ENCODE measurements around the gene PPARD.
"Not testable (repeated sequence)": the region's sequence is repeated elsewhere in the genome, so short reads cannot be mapped to it uniquely, and the experiment has no call there.

PPARD gene

GRCh38 chr6:35297601-35298481 is 44.5 kb upstream of the PPARD start, which contains the start of gene DEF6:
TSS of gene DEF6 (plus strand) at chr6:35297818. CDS start at chr6:35297857, 39 bp downstream.
- peaks cover 29% of the 10 kb centered on the region for H3K36me3 ChIP-seq (ENCODE audit: insufficient read depth, insufficient read length, low read length)
- TF ChIP-seq YY1 (IDR thresholded peaks at IDR 0.05; ENCODE audit: insufficient read depth, insufficient read length) (no peak), SUZ12 (IDR thresholded peaks at IDR 0.05; ENCODE audit: extremely low read depth, insufficient read depth, insufficient read length) (no peak), ZNF274 (IDR thresholded peaks at IDR 0.05; ENCODE audit: low read depth, low read length) (no peak)
- H3K4me1 ChIP-seq (ENCODE audit: insufficient read depth, insufficient read length), result peaks cover 6% of the 10 kb centered on the region
- peak within 1 kb of the TSS; percentile 79 for H3K9ac ChIP-seq (ENCODE audit: insufficient read length, low read depth)
- H3K4me3 ChIP-seq (ENCODE audit: insufficient read length, low read depth), result peak within 1 kb of the TSS; percentile 47
- no peaks in the 10 kb centered on the region for H3K27me3 ChIP-seq (ENCODE audit: insufficient read depth, insufficient read length)
- DNase-seq (ENCODE audit: low read depth, low spot score), result peak; percentile 80
- H3K9me3 ChIP-seq (ENCODE audit: insufficient read depth, low read length), result no peaks in the 10 kb centered on the region

- H3K27me3 ChIP-seq (ENCODE audit: insufficient read depth, insufficient read length), result no peaks in the 10 kb centered on the region
- peaks cover 6% of the 10 kb centered on the region for H3K4me1 ChIP-seq (ENCODE audit: insufficient read depth, insufficient read length)
- no peak overlapping the region for H3K4me3 ChIP-seq (ENCODE audit: insufficient read length, low read depth)
- H3K36me3 ChIP-seq (ENCODE audit: insufficient read depth, insufficient read length, low read length), result peaks cover 21% of the 10 kb centered on the region
- TF ChIP-seq ZNF274 (IDR thresholded peaks at IDR 0.05; ENCODE audit: low read depth, low read length) (no peak), SUZ12 (IDR thresholded peaks at IDR 0.05; ENCODE audit: extremely low read depth, insufficient read depth, insufficient read length) (no peak), YY1 (IDR thresholded peaks at IDR 0.05; ENCODE audit: insufficient read depth, insufficient read length) (no peak)
- no peak overlapping the region for H3K9ac ChIP-seq (ENCODE audit: insufficient read length, low read depth)
- no peak for DNase-seq (ENCODE audit: low read depth, low spot score)
- H3K9me3 ChIP-seq (ENCODE audit: insufficient read depth, low read length), result no peaks in the 10 kb centered on the region
These were observed 43.7 kb upstream of the PPARD start for GRCh38 chr6:35298625-35299140.

- no peak for DNase-seq (ENCODE audit: low read depth, low spot score)
- no peak overlapping the region for H3K4me3 ChIP-seq (ENCODE audit: insufficient read length, low read depth)
- peaks cover 6% of the 10 kb centered on the region for H3K4me1 ChIP-seq (ENCODE audit: insufficient read depth, insufficient read length)
- H3K9me3 ChIP-seq (ENCODE audit: insufficient read depth, low read length), result no peaks in the 10 kb centered on the region
- TF ChIP-seq SUZ12 (IDR thresholded peaks at IDR 0.05; ENCODE audit: extremely low read depth, insufficient read depth, insufficient read length) (no peak), ZNF274 (IDR thresholded peaks at IDR 0.05; ENCODE audit: low read depth, low read length) (no peak), YY1 (IDR thresholded peaks at IDR 0.05; ENCODE audit: insufficient read depth, insufficient read length) (no peak)
- no peaks in the 10 kb centered on the region for H3K27me3 ChIP-seq (ENCODE audit: insufficient read depth, insufficient read length)
- no peak overlapping the region for H3K9ac ChIP-seq (ENCODE audit: insufficient read length, low read depth)
- H3K36me3 ChIP-seq (ENCODE audit: insufficient read depth, insufficient read length, low read length), result peaks cover 16% of the 10 kb centered on the region
These were observed 42.7 kb upstream of the PPARD start for GRCh38 chr6:35299674-35300073.

GRCh38 chr6:35300848-35301247 is 41.5 kb upstream of the PPARD start:
- H3K36me3 ChIP-seq (ENCODE audit: insufficient read depth, insufficient read length, low read length), result peaks cover 7% of the 10 kb centered on the region
- no peaks in the 10 kb centered on the region for H3K27me3 ChIP-seq (ENCODE audit: insufficient read depth, insufficient read length)
- peaks cover 6% of the 10 kb centered on the region for H3K4me1 ChIP-seq (ENCODE audit: insufficient read depth, insufficient read length)
- H3K9me3 ChIP-seq (ENCODE audit: insufficient read depth, low read length), result no peaks in the 10 kb centered on the region
- H3K4me3 ChIP-seq (ENCODE audit: insufficient read length, low read depth), result no peak overlapping the region
- TF ChIP-seq YY1 (IDR thresholded peaks at IDR 0.05; ENCODE audit: insufficient read depth, insufficient read length) (no peak), ZNF274 (IDR thresholded peaks at IDR 0.05; ENCODE audit: low read depth, low read length) (no peak), SUZ12 (IDR thresholded peaks at IDR 0.05; ENCODE audit: extremely low read depth, insufficient read depth, insufficient read length) (no peak)
- no peak for DNase-seq (ENCODE audit: low read depth, low spot score)
- no peak overlapping the region for H3K9ac ChIP-seq (ENCODE audit: insufficient read length, low read depth)

GRCh38 chr6:35302604-35303241 is 39.6 kb upstream of the PPARD start:
- Histone ChIP-seq H3K36me3 (ENCODE audit: insufficient read depth, insufficient read length, low read length) (no peaks in the 10 kb centered on the region), H3K4me1 (ENCODE audit: insufficient read depth, insufficient read length) (peaks cover 6% of the 10 kb centered on the region), H3K4me3 (ENCODE audit: insufficient read length, low read depth) (no peak overlapping the region), H3K9me3 (ENCODE audit: insufficient read depth, low read length) (no peaks in the 10 kb centered on the region), H3K9ac (ENCODE audit: insufficient read length, low read depth) (peak overlapping the region; percentile 9), H3K27me3 (ENCODE audit: insufficient read depth, insufficient read length) (no peaks in the 10 kb centered on the region)
- TF ChIP-seq ZNF274 (IDR thresholded peaks at IDR 0.05; ENCODE audit: low read depth, low read length), result no peak
- TF ChIP-seq SUZ12 (IDR thresholded peaks at IDR 0.05; ENCODE audit: extremely low read depth, insufficient read depth, insufficient read length), result no peak
- no peak for TF ChIP-seq YY1 (IDR thresholded peaks at IDR 0.05; ENCODE audit: insufficient read depth, insufficient read length)
- peak; percentile 20 for DNase-seq (ENCODE audit: low read depth, low spot score)

GRCh38 chr6:35304299-35304698 is 38.1 kb upstream of the PPARD start:
- TF ChIP-seq ZNF274 (IDR thresholded peaks at IDR 0.05; ENCODE audit: low read depth, low read length), result no peak
- no peak for TF ChIP-seq SUZ12 (IDR thresholded peaks at IDR 0.05; ENCODE audit: extremely low read depth, insufficient read depth, insufficient read length)
- no peak for TF ChIP-seq YY1 (IDR thresholded peaks at IDR 0.05; ENCODE audit: insufficient read depth, insufficient read length)
- Histone ChIP-seq H3K4me1 (ENCODE audit: insufficient read depth, insufficient read length) (peaks cover 3% of the 10 kb centered on the region), H3K4me3 (ENCODE audit: insufficient read length, low read depth) (no peak overlapping the region), H3K36me3 (ENCODE audit: insufficient read depth, insufficient read length, low read length) (no peaks in the 10 kb centered on the region), H3K9me3 (ENCODE audit: insufficient read depth, low read length) (no peaks in the 10 kb centered on the region), H3K27me3 (ENCODE audit: insufficient read depth, insufficient read length) (no peaks in the 10 kb centered on the region), H3K9ac (ENCODE audit: insufficient read length, low read depth) (no peak overlapping the region)
- no peak for DNase-seq (ENCODE audit: low read depth, low spot score)

GRCh38 chr6:35305117-35305516 is 37.2 kb upstream of the PPARD start:
- no peak overlapping the region for H3K4me3 ChIP-seq (ENCODE audit: insufficient read length, low read depth)
- no peaks in the 10 kb centered on the region for H3K36me3 ChIP-seq (ENCODE audit: insufficient read depth, insufficient read length, low read length)
- H3K9ac ChIP-seq (ENCODE audit: insufficient read length, low read depth), result no peak overlapping the region
- no peaks in the 10 kb centered on the region for H3K27me3 ChIP-seq (ENCODE audit: insufficient read depth, insufficient read length)
- no peak for DNase-seq (ENCODE audit: low read depth, low spot score)
- peaks cover 3% of the 10 kb centered on the region for H3K4me1 ChIP-seq (ENCODE audit: insufficient read depth, insufficient read length)
- no peaks in the 10 kb centered on the region for H3K9me3 ChIP-seq (ENCODE audit: insufficient read depth, low read length)
- no peak for TF ChIP-seq ZNF274 (IDR thresholded peaks at IDR 0.05; ENCODE audit: low read depth, low read length)
- no peak for TF ChIP-seq SUZ12 (IDR thresholded peaks at IDR 0.05; ENCODE audit: extremely low read depth, insufficient read depth, insufficient read length)
- TF ChIP-seq YY1 (IDR thresholded peaks at IDR 0.05; ENCODE audit: insufficient read depth, insufficient read length), result no peak

GRCh38 chr6:35307138-35307537 is 35.2 kb upstream of the PPARD start:
- not testable (repeated sequence) for H3K27me3 ChIP-seq (ENCODE audit: insufficient read depth, insufficient read length); H3K4me1 ChIP-seq (ENCODE audit: insufficient read depth, insufficient read length); H3K36me3 ChIP-seq (ENCODE audit: insufficient read depth, insufficient read length, low read length); H3K4me3 ChIP-seq (ENCODE audit: insufficient read length, low read depth); DNase-seq (ENCODE audit: low read depth, low spot score); H3K9me3 ChIP-seq (ENCODE audit: insufficient read depth, low read length); H3K9ac ChIP-seq (ENCODE audit: insufficient read length, low read depth)

GRCh38 chr6:35308543-35308942 is 33.8 kb upstream of the PPARD start:
- not testable (repeated sequence) for H3K4me3 ChIP-seq (ENCODE audit: insufficient read length, low read depth); H3K9ac ChIP-seq (ENCODE audit: insufficient read length, low read depth); DNase-seq (ENCODE audit: low read depth, low spot score); H3K27me3 ChIP-seq (ENCODE audit: insufficient read depth, insufficient read length); H3K4me1 ChIP-seq (ENCODE audit: insufficient read depth, insufficient read length); H3K36me3 ChIP-seq (ENCODE audit: insufficient read depth, insufficient read length, low read length); H3K9me3 ChIP-seq (ENCODE audit: insufficient read depth, low read length)
